NCI-H1694 (cell line): ENCODE results near the gene KCTD19.

ENCODE experiments used
- DNase-seq: peaks from one replicate; lab custom pipeline; 2025; lab: John Stamatoyannopoulos, UW

KCTD19 gene

DNA sequence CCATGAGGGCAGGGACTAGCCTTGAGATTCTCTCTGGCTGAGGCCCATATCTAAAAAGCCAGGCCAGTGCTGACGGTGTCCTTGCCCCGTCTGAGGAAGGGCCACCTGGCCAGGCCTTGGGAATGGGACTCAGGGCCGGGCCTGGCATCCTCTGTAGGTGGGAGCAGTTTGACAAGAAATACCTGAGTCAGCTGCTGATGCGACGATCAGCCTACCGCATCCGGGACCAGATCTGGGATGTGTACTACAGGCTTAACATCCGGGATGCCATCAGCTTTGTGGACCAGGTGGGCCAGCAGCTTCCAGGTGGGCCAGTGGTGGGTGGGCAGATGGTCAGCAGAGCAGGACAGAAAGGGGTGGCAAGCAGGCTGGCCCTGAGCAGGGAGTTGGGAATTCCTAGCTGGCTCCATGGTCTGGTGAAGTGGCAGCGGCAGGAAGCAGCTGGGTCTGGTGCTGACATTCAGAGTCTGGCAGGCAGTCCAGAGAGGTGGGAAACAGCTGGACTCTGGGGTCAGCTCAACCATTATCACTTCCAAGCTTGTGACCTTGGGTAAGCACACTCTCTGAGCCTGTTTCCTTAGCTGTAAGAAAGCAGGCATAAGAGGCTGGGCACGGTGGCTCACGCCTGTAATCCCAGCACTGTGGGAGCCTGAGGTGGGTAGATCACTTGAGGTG is 68.2 kb downstream of the KCTD19 start:
- no peak for DNase-seq

DNA sequence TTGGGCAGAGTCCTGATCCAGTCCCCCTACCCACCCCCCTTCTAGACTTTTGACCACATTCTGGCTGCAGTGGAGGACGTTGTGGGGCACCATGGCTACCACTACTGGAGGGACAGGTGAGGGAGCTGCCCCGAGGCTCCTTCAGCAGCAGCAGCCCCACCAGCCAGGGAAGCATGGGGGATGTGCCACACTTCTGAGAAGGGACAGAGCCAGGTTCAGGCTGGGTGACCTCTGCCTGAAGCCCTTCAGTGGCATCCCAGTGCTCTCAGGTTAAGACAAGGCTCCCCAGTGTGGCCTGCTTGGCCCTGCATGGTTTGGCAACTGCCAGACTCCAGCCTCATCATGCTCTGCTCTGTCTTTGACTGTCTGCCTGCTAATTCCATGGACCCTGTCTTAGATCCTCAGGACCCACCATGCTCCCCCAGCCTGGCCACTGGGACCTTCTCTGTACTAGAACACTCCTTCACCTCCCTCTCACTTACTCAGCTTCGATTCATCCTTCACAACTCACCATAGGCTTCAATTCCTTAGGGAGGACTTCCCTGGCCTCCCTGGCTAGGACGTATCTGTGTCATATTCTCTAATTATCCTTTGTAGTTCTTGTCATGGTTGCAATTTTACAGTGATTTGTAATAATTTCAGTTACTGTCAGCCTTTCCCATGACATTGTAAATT is 68.9 kb downstream of the KCTD19 start:
- DNase-seq: no peak

DNA sequence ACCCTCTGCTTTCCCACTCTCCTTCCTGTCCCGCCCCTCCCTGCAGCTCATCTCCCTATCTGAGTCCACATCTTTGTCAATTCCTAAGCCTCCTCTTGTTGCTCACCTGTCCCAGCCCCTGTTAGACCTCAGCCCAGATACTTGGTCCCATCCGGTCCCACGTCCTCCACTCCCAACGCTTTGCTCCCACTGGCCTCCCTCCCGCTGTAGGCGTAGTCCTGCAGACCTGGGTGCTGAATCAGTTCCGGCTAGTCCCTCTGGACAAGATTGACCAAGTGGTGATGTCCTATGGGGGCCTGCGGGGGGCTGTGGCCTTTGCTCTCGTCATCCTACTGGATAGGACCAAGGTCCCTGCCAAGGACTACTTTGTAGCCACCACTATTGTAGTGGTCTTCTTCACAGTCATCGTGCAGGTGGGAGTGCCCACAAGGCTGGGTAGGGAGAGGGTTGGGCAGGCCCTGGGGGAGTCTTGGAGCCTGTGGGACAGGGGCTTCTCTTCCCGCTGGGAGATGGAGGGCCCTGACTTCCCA is 69.8 kb downstream of the KCTD19 start:
- DNase-seq: no peak

DNA sequence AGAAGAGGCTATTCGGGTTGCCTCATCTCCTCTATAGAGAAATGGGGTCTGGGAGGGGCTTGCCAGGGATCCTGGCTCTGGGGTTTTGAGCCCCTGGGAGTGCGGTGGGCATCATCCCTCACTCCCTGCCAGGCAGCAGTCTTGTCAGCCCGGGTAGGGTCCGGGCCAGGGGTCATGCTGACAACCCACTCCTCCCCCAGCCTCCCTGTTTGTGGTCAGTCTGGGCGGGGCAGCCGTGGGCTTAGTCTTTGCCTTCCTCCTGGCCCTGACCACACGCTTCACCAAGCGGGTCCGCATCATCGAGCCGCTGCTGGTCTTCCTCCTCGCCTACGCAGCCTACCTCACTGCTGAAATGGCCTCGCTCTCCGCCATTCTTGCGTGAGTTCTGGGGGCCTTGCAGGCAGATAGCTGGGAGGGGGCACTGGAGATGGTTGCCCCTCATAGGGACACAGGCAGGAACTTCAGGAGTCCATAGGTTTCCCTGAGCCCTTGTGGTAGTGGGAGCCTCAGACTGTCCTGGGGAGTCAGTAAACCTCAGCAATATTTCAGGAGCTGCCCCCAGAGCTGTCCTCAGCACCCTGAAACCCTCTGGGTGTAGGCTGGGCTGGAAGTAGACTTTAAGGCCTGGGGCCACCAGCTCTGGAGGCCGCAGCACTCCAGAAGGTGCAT is 70.9 kb downstream of the KCTD19 start:
- no peak for DNase-seq

DNA sequence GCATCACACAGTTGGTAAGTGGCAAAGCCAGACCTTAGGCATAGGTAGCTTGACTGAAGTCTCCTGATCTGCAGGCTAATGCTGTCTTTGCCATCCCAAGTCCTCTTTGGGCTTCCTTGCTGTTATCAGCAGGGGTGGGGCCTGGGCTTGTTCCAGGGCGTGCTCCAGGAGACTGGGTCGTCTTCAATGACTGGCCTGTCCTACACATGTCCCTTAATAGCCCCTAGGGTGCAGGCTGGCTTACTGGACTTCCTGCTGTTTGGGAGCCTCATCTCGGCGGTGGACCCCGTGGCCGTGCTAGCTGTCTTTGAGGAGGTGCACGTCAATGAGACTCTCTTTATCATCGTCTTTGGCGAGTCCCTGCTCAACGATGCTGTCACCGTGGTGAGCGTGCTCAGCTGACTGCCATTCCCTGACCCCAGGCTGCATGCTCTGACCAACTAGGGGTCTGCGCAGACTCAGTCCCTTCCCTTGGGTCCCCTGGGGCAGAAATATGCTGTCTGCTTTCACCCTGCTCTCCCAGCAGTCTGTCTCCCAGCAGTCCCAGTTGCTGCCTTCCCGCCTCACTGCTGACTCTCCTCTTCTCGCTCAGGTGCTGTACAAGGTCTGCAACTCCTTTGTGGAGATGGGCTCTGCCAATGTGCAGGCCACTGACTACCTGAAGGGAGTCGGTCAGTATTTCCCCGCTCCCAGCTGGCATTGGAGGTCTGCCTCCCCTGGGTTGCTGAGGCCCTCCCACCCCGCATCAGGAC is 71.6 kb downstream of the KCTD19 start:
- no peak for DNase-seq

DNA sequence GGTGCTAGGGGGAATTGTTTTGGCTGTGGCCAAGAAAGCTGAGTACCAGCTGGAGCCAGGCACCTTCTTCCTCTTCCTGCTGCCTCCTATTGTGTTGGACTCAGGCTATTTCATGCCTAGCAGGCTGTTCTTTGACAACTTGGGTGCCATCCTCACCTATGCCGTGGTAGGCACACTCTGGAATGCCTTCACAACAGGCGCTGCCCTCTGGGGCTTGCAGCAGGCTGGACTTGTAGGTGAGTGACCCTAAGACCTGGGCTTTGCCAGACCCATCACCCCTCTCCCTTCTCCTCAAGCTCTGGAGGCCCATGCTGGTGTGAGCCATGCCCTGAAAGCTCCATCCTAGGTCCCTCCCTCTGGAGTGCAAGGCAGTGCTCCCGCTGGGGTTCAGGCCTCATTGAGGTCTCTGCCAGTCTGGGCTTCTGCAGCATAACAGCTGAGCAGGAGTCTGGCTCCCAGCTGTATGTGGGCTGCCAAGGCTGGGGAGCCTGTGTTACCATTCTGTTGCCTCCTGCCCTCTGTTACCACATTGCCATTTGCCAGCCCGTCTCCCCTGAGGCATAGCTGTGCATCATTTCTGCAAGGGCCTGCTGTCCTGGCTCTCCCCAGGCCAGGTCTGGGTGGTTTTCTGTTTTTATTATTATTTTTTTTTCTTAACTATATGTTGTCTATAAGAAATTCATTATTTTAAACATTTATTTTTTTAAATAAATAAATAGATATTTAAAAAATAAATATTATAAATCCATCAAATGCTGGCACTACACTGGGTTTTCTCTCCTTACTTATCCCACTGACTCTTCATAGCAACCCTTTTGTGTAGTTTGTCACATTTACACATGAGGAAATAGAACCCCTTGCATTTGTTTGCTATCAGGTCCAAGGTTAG is 73.7 kb downstream of the KCTD19 start:
- DNase-seq: peak; percentile 80

DNA sequence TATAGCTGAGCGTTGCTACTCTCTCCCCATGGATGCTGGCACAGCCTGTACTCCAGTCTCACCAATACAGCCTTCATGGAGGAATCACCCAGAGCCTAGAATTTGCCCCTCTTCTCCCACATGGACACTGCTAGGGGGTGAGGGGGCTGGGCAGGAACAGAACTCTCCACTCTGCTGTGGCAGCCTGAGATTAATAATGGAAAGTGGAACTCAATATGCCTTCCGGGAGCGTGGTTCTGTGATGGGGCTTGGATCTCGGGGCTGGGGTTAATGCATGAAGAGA is 76.6 kb downstream of the KCTD19 start:
- no peak for DNase-seq

DNA sequence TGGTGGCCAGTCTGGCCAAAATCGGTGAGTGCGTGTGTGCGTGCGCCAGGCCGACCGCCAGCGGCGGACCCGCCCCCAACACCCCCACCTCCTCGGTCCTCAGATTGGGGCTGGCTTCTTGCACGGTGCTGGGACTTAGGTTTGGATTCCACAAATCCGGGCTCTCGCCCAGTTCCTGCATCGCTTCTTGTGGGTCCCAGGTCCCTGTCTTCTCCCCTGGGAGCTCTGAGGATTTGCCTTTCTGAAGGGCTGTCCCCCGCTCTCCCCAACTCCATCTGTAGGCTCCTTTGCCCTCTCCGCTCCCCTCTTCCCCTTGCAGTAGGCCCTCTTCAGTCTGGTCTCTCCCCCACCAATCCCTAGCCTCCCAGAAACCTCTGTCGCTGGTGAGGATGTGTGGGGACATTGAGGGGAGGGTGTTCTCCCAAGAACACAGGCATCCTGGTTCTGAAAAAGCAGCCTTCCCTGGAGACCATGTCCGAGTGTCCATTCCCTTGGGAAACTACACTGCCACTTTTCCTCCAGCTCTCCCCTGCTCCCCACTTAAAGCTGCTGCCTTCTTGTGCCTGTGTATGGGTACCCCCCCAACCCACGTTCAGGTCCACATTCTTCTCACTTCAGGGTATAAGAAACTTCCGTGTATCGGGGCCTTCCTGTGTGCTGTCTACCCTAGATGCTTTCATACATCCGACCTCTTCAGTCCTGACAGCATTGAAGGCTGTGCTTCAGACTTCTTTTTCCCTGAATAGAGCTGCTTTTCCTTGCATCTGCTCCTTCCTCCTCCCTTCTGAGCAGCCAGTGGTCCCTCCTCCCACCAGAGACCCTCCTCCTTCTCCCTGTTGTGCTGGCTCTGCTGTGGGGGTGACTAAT is 77.1 kb downstream of the KCTD19 start:
- no peak for DNase-seq

DNA sequence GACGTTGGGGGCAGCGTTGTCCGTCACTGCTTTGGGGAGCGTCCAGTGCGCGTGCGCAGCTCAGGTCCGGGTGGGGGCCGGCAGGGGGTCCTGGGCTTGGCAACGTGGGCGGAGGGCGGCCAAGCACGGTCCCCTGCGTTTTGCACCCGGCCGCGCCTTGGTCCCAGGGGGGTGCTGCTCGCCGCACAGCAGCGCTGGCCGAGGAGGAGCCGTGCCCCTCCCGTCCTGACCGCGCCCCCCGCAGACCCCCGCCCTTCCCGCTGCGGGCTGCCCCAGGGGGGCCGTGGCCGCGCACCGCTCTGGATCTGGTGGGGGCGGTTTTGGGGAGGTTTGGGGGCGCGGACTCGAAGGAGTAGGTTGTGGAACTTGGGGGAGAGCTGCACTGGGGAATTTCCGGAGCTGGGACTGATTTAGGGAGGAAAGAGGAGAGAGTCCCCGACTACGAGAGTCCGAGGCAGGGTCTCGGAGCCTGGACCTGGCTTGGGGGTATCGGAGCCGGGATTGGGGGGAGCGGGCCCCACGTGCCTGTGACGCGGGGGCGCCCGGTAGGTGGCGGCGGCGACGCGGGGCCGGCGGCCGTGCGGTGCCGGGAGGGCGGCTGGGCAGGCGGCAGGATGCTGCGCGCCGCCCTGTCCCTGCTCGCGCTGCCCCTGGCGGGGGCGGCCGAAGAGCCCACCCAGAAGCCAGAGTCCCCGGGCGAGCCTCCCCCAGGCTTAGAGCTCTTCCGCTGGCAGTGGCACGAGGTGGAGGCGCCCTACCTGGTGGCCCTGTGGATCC is 78.0 kb downstream of the KCTD19 start, which contains the start of gene SLC9A5:
SLC9A5 (plus strand) TSS at position 579 of the 777 bp plus-strand sequence; CDS start at position 615, 36 bp downstream.
- no peak for DNase-seq

DNA sequence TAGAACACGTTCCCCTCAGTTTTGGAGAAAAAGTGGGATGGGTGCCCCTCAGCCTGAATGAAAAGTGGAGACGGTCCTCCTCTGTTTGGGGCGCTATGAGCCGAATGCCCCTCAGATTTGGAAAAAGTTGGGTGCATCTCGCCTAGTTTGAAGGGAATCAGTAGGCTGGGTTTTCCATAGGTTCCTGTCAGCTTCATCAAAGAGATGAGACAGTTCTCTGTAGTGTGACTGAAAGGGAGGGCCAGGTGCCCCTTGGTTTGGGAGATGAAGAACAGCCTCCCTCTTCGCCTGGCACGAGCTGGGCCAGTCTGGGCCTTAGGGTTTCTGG is 78.5 kb downstream of the KCTD19 start:
- no peak for DNase-seq

DNA sequence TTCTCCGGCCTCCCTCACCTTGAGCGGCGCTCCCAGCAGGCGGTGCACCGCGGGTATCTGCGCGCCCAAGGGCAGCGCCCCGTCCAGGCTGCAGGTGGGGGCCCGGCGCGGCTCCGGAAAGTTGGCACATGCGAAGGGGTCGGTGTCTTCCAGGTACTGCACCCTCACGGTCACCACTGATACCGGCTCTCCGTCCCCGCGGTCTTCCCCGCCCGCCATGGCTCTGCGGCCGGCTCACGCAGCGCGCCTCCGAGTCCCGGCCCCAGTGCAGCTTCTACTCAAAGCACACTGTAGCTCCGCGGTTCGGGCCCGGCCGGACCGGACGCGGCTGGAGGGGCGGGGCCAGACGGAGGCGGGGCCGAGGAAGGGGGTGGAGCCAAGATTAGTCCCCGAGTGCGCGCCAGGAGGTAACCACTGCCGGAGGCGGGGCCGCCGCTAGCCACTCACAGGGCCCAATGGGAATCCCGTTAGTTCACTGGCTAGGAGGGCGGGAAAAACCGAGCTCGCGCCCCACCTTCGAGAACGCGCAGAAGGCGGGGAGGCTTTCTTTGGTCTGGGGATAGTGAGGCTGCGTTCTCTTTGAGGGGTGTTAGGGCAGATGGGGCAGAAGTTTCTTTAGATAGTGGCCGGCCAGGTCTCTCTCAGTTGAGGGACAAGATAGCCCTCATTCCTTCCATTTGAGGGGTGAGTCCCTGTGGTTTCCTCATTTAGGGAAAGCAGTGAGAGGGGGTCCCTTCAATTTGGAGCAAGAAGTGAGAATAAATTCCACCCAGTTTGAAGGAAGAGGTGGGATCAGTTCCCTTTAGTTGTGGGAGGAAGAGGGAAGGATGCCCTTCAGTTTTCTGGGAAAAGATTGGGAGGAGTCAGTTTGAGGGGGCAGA is 79.1 kb downstream of the KCTD19 start, which contains the start of gene FHOD1:
FHOD1 (minus strand) TSS at position 290 of the 881 bp plus-strand sequence; CDS start at position 219, 71 bp downstream.
- peak; percentile 49 for DNase-seq

DNA sequence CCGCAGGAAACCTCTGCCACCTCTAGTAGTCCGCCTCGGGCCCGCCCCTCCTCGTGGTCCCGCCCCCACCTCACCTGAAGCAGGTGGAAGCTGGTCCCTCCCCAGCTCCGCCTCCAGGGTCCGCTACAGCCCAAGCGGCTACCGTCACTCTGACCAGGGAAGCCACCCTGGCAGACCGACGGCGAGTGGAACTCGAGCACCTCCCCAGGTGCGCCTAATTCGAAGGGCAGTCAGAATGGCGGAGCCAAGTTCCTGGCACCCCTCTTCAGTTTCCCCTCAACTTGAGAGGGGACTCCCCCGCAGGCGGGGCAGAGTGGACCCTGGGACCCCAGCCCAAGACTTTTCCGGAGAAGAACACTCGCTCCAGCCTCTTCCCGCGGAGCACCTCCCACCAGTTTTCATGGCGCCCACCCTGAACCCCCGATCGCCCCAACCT is 79.8 kb downstream of the KCTD19 start:
- no peak for DNase-seq

DNA sequence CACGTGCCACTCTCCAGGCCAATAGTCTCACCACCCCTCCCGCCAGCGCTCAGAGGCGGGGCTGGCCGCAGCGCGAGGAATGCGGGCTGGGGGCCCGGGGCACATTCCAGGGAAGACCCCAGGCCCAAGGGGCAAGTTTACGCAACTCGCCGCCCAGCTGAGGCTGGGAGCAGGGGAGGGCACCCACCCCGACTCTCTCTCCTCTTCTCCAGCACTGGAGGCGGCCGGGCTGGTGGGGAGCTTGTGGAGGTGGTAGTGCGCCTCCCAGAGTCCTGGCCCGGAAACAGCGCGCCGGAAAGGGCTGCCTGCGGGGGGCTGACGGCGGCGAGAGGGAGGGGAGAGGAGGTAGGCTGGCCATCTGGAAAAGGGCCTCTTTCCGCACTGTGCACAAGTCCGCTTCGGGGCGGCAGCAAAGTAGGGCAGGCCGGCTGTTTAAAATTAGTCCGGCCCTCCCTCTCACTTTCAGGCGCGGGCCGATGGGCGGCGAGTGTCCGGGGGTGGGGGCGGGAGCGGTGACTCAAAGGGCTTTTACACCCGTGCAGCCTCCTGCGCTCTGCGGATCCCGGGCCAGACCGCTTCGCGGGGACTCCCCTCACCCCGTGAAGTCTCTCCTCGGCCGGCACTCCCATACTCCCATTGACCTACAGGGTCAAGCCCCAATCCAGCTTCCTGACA is 80.3 kb downstream of the KCTD19 start:
- peak; percentile 31 for DNase-seq

DNA sequence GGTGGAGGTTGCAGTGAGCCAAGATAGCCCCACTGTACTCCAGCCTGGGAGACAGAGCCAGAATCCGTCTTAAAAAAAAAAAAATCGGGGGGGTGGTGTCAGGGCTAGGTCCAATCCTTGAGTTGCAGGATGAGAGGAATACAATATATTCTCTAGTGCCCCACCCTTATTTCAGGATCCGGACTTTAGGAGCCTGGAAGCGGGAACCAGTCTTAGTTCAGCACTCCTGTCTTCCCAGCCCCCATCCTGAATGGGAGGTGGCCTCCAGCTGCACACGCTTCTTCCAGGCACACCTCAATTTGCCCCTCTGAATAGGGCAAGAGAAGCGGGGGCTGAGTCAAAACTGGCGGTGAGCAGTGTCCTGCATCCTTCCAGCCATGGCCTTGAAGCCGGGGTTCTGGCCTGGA is 80.9 kb downstream of the KCTD19 start:
- DNase-seq: no peak

DNA sequence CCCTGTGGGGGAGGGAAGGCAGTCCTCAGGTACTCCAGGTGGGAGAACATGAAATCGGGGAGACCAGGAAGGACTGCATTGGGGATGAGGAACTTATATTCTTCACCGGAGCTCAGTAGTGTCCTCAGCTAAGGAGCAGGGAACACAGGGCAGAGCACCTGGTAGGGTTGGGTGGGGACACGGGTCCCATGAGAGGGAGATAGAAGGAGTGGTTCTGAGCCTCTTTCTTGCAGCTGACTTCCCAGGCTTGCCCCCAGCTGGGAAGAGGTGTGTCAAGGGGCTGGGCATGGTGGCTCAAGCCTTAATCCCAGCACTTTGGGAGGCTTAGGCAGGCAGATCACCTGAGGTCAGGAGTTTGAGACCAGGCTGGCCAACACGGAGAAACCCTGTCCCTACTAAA is 81.4 kb downstream of the KCTD19 start:
- DNase-seq: no peak

DNA sequence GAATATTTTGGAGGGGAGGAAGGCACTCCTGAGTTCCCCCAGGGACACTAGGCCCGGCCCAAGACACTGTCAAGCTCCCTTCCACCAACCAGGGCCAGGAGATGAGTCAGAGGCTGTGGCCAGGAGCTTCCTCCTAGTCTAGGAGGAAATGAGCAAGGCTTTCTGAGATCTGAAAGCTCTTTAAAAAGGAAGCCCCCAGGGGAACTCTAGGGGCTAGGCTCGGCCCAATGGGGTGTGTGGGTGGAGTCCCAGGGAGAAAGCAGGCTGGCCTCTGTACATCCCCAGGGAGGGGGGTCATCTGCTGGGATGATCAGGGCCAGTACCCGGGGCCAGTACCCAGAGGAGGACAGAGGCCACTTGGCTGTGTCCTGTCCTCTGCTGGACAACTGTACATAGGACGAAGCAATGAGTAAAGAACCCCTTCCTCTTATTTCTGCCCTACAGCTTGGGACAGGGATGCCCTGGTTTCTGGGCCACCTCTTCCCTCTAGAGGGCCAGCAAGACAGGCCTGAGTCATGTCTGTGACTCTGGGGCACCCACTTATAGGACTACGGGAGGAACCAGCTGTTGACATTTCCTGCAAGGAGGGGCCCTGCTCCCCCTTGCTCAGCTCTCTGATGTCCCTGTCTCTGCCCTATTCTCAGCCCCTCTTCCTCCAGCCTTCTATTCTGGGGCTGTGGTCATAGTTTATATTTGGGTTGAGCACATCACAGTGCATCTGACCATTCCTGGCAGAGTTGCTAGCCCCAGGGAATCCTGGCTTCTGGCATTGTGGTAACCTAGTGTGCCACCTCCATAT is 82.0 kb downstream of the KCTD19 start:
- DNase-seq: no peak

DNA sequence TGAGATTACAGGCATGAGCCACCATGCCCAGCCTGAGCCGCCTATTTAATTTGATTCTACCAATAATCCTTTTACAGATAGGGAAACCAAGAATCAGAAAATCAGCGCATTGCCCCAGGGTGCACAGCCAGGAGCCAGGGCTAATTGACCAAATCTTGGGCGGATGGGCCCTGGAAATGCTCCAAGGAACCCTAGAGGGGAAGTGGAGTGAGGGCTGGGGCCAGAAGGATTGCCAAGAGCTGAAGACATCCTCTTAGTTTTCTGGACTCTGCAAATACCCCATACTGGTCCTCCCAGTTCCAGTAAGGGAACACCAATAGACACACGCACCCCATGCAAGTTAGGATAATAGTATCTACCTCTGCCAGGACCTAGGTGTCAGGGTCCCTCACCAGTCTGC is 83.1 kb downstream of the KCTD19 start:
- DNase-seq: no peak
